HG02678 (cell line): ENCODE measurements around the gene IQSEC3.
"Not testable (repeated sequence)": the region's sequence is repeated elsewhere in the genome, so short reads cannot be mapped to it uniquely, and the experiment has no call there.

Experiments
- ATAC-seq: cut with Tn5 transposase; IDR thresholded peaks from one replicate; pipeline ENCODE4 v1.9.1; 2021; ENCODE audit warnings: mild to moderate bottlenecking, moderate library complexity; ENCODE audit not compliant: unreplicated experiment

Gene IQSEC3

DNA sequence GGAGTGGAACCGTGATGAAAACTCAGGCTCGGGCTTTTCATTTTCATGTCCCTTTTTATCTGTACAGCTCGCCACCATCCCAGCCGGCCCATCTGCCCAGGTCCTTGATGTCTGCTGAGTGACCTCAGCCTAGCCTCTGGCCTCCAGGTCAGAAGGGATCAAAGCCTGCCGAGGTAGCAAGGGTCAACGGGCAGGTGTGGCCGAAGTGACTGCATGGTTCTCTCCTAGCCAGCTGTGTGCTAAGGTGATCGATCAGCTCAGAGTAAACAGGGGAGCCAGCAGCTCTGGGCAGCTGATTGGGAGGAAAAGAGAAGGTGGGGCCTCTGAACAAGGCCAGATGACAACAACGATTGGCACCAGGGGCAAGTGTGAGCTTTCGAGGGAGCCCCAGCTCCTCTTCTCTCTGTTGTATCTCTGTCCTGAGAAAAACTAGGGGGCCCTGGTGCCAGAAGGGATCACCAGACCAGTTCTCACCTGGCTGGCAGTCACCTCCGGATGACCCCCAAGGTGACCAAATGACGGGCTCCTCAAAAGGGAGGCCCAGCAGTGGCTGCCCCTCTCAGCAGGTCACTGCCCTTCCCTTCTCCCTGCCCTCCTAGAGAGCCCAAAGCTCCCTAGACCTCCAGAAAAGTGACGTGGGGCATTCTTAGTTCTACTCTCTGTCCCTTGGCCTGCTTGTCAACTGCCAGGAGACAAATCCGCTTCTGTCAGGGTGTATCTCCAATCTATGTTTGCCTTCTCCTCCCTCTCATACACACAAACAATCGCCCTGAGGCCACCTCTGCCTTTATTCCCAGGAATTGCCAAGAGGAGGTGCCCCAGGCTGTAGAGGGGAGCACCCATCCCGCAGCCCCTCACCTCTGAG, 143.9 kb downstream of the IQSEC3 start:
- ATAC-seq: no peak

DNA sequence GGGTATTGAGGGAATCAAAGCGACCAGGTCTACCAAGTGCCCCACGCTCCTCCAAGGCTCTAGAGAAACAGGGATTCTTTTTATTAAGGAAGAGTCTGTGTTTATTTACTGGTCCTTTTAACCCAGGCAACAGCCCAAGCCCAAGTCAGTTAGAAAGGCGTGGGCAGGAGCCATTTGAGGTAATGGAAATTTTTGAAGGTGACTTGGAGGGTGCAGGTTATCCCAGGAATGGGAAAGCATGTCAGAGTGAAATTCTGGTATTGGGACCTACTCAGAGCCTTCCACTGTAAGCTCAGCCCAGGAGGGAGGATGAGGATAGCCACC, 144.5 kb downstream of the IQSEC3 start:
- ATAC-seq: no peak

DNA sequence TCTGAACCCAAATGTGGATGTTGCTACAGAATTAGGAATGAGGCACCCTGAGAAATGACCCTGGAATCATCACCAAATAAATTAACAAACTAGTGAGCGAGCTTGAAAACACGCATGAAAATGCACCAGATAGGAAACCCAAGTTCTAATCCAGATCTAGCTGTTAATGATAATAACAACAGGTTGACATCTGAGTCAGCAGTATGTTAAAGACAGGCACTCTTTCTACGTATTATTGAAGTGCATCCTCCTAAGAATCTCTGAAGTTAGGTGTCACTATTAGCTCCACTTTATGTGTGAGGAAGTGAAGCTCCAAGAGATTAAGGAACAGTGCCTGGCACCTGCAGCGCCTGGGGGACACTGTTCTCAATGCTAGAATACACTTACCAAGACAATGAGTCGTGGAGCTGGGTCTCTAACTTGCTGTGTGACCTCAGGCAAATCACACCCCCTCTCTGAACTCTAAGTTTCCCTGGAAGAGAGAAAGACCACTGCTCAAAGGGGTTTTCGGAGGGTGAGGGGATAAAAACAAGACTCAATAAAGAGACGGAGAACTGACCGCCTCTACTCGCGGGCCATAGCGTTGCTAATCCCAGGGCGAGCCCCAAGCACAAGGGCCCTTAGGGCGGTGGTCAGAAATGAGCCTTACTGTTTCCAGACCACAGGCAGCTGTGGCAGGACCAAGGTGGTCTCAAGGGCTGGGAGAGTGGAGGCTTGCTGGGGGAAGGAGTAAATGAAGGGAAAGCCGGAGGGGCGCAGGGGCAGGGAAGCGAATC, 145.3 kb downstream of the IQSEC3 start:
- ATAC-seq: no peak

DNA sequence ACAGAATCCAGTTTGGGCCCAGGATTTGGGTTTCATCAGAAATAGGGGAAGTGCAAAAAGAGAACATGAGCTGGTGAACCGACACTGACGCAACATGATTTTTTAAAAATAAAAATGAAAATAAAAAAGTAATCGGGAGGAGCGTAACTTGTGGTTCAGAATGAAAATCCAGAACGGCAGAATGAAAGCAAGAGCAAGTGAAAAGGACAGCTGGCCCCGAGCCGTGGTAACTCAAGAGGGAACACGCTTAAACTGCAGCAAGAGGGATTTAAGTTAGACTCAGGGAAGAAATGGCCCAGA, 145.8 kb downstream of the IQSEC3 start:
- ATAC-seq: no peak

DNA sequence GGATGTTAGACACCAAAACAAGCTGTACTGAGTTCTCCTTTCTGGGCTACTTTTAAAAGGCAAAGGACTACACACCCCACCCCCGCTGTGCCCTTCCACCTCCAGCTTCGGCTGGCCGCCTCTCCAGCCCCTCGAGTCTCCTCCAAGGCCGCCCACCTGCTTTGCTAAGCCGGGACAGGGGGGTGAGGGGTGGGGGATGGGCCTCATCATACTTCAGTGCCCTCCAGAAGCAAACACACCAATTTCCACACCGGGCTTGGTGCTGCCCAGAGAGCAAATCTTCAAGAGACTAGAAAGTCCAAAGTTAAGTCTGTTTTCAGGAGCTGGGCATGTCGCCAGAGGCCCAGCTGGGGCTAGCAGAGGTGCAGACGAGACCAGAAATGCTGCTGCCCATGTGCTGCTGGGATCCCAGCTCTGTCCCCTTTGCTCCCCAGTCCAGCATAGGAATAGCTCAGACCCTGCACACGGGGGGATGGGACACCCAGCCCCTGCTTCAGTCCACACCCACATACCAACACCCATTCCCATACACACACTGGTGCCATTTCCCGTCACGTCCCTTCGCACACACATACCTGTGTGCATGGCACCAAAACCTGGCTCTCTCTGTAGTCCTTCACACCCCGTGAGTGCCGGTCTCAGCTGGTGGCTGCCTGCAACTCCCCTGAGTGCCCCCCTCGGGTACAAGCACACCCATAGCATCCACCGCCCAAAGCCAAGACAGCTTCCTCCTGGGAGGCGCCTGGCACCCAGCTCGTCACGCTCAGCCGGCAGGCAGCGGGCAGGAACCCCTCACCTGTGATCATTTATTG, 146.4 kb downstream of the IQSEC3 start:
- no peak for ATAC-seq

DNA sequence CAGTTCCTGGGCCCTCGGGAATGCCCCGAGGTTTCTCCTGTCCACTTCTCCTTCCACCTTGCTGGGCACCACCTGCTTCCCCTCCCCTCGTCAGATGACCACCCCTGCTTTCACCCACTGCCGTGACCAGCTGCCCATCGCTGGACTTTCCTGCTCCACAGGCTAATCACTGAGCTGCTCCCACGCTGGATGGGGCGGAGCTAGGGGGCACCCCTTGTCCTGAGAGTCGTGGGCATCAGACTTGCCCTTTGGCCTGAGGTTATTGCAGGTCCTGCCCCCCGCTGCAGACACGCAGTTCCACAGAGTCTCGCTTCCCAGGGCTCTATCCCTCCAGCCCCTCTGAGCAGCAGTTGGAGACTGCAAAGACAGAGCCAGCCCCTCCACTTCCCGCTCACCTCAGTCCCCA, 147.0 kb downstream of the IQSEC3 start:
- ATAC-seq: no peak

DNA sequence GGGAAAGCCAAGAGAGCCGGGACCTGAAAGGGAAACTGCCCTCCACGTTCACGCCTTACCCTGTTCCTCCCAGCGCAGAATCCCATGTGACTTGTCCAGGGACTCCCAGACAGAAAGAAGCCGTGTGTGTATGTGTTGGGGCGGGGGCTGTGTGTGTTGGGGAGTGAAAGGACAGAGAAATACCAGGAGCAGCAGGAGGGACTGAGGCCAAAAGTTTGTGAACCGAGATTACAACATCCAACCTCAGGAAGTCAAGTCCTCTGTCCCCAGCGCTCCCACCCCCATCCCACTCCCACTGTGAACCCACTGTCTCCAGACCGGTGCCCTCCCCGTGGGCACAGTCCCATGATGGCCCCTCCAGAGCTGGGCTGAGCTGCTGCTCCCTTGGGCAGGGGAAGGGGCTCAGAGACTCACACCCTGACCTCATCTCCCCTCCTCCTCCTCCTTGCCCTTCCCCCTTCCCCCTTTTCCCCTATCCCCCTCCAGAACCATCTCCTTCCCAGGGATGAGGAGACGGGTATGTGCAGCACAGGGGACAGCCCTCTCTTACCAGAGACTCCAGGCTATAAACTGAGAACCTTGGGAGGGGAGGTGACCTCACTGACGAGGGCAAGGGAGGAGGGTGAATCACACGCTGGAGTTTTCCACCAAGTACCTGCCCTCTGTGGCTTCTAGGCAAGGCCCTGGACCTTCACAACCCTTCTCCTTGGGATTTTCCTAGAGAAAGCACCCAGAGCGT, 147.6 kb downstream of the IQSEC3 start, which contains the start of gene SLC6A12:
Gene SLC6A12, minus strand, starts transcription at position 155 of the 739 bp plus-strand sequence. CDS start 4,171 bp downstream, outside the sequence.
- ATAC-seq: no peak

DNA sequence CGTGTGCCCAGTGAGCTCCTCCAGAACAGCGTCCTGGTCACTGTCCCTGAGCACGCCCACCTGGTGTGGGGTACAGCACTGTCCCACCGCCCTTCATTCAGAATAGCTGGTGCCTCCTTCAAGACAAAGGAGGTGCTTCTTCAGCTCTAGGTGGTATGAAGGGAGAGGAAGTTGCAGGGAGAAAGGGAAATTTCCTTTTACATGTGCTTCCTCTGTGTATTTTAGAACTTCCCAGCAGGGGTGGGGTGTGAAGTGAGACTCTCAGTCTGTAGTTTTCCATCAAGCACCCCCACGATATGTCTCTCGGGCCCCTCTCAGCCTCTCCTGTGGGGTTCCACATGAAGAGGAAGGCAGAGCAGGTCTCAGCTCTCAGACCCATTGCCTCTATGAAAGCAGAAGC, 148.5 kb downstream of the IQSEC3 start:
- no peak for ATAC-seq

DNA sequence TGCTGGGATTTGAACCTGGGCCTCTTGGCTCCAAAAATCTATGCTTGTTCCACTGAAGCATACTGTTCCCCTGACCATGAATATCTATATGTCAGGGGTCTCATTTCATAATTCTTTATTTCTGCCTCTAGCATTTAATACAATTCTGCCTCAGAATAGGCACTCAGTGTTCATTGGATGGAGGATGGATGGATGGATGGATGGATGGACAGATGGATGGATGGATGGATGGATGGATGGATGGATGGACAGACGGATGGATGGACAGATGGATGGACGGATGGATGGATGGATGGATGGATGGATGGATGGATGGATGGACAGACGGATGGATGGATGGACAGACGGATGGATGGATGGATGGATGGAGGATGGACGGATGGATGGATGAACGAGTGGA, 150.5 kb downstream of the IQSEC3 start:
- ATAC-seq: not testable (repeated sequence)

DNA sequence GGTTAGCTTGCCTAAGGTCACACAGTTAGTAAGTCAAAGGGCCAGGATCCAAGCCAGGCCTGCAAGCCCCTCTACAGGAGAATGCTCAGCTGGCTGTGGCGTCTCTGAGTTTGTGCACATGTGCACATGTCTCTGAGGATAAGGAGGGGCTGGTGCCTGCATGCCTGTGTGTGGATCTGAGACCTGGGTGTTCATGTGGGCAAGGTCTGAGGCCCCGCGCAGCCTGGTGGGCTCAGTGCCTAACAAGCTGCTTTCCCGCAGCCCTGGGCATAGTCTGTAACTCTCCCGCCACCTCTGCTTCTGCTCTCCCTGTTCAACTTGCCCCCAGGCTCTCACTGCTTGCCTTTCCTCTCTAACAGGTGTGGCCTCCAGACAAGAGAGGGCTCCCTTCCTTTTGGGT, 151.7 kb downstream of the IQSEC3 start:
- no peak for ATAC-seq

DNA sequence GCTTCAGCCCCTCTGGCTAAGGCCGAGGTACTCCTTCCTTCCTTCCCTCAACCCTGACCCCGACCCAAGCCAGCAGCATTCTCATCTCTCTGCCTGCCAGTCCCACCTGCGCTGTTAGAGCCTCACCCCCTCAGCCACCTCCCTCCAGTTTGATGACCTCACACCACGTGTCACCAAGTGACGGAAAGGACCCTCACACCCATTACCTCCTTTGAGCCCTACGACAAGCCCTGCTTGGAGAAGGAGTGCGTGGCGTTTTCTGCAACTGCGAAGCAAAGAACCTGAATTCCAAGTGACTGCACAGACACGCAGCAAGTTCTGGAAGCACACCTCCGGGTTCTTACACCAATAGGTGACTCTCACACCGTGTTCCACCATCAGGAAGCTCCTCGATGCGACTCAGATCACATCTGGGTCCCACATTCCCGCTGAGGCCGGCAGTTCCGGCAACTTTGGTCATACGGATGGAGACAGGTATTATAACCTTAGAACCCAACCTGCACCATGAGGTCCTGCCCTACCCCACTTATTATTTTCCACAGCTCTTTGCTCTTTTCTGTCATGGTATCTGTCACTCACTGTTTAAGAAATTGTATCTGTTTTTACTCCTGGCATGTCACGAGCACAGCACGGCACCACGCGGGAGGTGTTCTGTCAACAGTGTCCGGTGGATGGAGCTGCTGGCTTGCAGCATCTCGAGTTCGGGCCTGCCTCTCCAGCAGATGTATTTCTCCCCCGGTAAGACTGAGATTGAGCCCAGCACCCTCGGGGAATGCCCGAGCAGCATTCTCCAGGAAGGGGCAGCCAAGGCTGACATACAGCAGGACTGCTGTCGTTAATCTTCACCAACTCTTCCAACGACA, 152.4 kb downstream of the IQSEC3 start:
- no peak for ATAC-seq

DNA sequence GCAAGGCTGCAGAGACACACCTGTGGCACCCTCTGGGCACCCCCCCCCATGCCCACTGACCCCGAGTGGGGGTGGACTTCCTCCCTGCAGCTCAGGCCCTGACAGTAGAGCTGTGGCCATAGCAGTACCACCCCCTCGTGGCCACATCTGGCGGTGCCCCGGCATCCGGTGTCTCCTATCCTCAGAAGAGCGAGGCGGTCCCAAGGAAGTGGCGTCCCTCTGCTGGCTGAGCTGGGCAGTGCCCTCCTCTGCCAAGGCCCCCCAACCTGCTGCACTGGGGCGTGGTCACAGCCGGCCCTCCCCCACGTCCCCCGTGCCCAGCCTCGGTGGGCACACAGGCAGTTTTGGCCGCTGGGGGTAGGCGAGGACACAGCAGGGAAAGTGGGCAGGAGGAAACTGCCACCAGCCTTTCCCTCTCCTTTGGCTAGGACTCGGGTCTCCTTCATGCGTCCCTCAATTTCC, 153.4 kb downstream of the IQSEC3 start:
- ATAC-seq: no peak

DNA sequence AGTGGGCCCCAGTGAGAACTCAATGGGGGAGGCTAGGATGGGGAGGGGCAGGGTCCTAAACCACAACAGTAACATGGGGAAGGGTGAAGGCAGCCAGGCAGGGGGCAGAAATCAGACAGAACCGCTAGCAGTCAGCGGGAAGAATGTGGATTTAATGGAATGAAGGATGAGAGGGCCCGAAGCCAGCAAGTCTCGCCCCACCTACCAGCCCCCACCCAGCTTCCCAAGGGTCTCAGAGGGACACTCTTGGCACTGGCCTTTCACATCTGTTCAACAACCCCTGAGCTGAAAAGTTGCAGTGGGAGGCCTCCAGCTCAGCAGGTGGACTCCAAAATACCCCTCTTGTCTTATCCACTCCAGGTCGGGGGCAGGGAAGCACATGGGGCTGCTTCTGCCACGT, 153.9 kb downstream of the IQSEC3 start:
- no peak for ATAC-seq

DNA sequence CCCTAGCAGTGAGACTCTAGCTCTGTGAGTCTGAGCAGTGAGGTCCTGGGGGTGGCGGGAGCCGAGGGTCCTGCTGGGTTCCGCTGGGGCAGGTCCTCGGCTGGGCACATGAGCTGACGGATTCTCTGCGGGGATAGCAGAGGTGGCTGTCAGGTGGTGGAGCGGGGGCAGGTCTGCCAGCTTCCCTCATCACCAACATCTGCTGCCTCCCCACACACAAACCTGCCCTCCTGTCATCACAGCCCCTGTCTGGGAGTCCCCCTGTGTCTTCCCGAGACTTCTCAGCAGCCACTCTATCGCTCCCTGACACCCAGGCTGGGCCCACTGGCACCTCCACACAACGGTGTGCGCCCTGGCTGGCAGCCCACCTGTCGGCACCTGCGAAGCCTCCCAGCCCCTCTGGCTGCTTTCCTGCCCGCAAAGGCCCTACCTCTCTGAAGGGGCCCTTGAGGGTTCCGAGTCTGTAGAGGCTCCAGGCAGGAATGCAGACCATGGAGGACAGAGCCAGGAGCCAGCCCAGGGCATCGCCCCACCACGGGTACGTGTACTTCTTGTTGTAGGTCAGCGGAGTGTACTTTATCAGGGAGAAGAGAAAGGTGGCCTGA, 154.5 kb downstream of the IQSEC3 start:
- ATAC-seq: no peak

DNA sequence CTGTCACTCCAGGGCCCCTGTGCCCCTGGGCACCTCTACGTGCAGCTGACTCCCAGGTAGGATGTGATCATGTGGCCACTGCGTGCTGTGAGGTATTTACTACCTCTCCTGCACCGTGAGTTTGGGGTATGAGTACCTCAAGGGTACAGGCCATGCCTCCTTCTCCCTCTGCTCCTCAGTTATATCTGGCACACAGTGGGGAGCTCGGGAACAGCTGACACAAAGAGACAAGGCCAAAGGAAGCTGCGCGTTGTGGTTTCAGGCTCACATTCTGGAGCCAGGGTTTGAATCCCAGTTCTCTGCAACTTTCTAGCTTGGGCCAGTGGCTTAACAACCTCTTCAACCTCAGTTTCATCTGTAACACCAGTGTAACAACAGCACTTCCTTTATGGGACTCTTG, 155.2 kb downstream of the IQSEC3 start:
- no peak for ATAC-seq

DNA sequence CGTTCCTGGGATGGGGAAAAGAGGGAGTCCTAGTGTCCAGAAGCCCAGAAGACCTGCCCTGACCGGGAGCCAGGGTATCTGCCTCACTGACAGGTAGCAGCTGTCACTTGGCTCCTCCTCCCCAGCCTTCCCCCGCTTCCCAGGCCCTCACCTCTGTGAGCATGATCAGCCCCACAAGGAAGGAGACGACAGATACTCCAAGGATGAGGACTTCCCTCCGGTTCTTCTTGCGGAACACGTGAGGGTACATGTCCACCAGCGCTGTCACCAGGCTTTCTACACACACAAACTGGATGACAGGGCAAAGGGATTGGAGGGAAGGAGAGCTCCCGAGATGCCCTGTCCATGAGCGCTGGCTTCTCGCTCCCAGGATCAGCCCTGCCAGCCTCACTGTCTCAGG, 157.3 kb downstream of the IQSEC3 start:
- ATAC-seq: no peak

DNA sequence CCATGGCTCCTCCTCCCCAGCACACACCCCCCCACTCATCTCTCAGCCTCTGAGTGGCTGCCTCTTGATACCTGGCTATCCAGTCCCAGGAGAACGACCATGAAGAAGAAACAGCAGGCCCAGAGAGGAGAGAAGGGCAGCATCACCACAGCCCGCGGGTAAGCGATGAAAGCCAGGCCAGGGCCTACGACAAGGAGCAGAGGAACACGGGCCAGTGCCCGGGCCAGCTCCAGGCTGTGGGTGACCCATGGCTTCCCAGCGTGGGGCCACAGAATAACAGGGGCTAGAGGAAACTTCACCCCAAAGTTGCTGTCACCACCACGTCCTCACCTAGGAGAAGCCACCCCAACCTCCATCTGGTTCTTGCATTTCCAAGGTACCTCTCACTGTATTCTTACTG, 157.8 kb downstream of the IQSEC3 start:
- ATAC-seq: no peak

DNA sequence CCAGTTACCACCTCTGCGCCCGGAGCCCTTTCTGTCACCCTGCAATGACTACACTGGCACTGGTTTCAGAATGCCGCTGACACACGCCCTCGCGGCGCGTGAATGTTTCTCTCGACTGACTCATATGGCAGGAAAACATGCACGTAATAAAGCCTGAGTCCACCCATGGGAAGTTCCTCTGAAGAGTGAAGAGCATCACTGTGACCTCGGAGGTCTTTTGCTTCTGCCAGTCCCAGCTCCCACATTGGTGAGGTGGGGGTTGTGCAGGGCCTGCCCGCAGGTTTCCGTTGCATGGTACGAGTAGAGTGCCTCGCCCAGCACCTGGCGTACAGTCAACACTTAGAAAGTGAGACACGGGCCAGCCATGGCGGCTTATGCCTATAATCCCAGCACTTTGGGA, 158.4 kb downstream of the IQSEC3 start:
- ATAC-seq: no peak

DNA sequence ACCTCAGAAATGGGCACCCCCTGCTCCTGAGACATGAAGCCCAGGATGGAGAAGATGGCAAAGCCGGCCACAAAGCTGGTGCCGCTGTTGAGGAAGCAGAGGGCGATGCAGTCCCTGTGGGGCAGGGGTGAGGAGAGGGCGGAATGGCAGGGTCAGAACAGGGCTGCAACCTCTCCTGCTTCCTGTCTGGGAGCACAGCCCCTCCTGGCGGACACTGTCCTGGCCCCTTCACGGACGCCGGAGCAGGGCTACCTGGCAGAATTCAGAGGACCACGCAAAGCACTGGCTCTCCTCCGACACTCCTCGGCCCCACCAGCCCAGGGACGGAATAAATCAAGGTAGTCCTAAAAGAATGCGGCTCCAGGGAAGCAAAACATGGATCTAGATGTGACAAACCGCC, 159.8 kb downstream of the IQSEC3 start:
- no peak for ATAC-seq
